CD4-positive, alpha-beta T cell treated with Interleukin-15 for 4 hours (primary cell): ENCODE results near the gene NR6A1.

Experiments used
- DNase-seq: peaks from one replicate; pipeline ENCODE4 v3.0.0-alpha.2; 2020; ENCODE audit warnings: low spot score

Gene NR6A1

GRCh38 chr9:124795881-124796431 is 24.8 kb upstream of the NR6A1 start:
- no peak for DNase-seq

- DNase-seq = no peak
Measured at GRCh38 chr9:124794902-124795491, 23.9 kb upstream of the NR6A1 start.

GRCh38 chr9:124793015-124793541 is 22.0 kb upstream of the NR6A1 start:
- DNase-seq = no peak

GRCh38 chr9:124792257-124793014 is 21.3 kb upstream of the NR6A1 start:
- no peak for DNase-seq

GRCh38 chr9:124790801-124791505 is 19.8 kb upstream of the NR6A1 start:
- DNase-seq = no peak

DNA sequence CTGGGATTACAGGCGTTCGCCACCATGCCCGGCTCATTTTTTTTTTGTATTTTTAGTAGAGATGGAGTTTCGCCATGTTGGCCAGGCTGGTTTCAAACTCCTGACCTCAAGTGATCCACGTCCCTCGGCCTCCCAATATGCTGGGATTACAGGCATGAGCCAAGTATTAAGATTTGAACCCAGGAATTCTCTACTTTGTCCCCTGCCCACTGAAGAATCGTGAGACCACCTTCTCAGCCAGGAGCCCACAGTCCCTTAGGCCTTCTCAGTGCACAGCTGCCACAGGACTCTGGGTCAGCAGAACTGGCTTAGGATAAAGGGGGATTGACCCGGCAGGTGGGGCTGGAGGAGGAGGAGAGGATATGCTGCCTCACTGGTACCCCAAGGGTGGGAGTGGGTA is 19.2 kb upstream of the NR6A1 start:
- no peak for DNase-seq

DNA sequence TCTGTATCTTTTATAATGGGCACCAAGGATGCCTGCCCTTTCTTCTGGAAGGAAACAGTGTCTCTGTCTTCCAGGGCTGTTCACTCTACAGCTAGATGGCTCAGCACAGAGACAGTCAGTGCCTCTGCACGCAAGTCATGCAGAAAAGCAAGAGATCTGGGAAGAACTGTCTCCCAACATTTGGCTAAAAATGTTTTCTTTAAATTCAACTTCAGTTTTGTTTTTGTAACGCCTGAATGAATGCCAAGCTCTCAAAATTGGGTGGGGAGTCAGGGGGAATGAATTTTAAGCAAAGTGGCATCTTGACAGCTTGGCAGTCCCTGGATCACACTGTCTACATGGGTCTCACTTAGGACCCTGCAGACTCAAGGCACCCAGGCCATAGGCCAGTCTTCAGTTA is 18.4 kb upstream of the NR6A1 start:
- no peak for DNase-seq

DNA sequence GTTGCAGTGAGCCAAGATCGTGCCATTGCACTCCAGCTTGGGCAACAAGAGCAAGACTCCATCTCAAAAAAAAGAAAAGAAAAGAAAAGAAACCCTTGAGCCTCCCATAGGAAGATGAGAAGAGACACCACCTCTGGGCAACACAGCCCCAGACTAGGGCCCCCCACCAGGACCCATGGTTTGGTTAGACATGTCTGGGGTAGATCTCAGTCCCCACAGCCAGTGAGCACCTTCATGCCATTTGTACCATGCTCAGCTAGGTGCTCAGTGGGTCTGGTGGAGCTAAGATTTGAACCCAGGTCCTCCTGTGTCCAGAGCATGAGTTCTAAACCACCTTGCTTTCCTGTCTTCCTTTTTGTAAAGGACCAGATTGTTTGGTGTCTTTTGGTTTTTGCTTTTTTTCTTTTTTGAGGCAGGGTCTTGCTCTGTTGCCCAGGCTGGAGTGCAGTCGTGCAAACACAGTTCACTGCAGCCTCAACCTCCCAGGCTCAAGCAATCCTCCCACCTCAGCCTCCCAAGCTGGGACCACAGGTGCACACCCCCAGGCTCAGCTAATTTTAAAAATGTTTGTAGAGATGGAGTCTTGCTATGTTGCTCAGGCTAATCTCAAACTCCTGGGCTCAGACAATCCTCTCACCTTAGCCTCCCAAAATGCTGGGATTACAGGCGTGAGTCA is 17.6 kb upstream of the NR6A1 start:
- no peak for DNase-seq

DNA sequence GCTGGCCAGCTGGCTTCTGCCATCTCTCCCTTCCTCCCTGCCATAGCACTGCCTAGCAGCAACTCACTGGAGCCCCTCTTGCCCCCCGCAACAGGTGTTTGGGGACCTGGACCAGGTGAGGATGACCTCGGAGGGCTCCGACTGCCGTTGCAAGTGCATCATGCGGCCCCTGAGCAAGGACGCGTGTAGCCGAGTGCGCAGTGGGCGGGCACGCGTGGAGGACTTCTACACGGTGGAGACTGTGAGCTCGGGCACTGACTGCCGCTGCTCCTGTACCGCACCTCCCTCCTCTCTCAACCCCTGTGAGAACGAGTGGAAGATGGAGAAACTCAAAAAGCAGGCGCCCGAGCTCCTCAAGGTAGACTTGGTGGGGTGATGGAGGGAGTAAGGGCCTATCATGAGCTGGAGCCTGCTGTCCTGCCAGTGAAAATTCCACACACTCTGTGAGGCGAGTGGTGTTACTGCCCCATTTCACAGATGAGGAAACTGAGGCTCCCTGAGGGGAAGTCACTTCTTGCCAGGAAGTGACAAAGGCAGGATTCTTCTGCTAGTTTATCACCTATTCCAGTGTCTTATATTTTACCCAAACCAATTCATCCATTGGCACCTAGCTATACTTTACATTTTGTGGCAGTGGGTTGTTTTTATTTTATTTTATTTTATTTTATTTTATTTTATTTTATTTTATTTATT is 15.9 kb upstream of the NR6A1 start:
- no peak for DNase-seq

- DNase-seq = no peak
Measured at GRCh38 chr9:124784509-124784908, 13.4 kb upstream of the NR6A1 start.

DNA sequence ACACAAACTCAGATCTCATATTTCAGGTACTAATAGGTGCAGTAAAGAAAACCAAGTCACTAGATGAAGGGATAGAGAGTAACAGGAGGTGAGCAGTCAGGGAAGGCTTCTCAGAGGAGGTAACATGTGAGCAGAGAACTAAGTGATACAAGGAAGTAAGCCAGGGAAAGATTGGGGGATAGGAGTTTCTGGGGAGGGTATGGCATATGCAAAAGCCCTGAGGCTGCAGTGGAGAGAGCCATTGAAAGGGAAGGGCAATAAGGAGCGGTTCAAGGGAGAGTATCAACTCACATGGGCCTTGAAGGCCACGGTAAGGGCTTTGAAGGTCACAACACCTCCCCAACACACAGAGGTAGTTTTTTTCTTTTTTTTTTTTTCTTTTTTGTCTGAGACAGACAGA is 12.7 kb upstream of the NR6A1 start:
- DNase-seq = no peak

- no peak for DNase-seq
Measured at GRCh38 chr9:124782661-124783574, 11.8 kb upstream of the NR6A1 start.

DNA sequence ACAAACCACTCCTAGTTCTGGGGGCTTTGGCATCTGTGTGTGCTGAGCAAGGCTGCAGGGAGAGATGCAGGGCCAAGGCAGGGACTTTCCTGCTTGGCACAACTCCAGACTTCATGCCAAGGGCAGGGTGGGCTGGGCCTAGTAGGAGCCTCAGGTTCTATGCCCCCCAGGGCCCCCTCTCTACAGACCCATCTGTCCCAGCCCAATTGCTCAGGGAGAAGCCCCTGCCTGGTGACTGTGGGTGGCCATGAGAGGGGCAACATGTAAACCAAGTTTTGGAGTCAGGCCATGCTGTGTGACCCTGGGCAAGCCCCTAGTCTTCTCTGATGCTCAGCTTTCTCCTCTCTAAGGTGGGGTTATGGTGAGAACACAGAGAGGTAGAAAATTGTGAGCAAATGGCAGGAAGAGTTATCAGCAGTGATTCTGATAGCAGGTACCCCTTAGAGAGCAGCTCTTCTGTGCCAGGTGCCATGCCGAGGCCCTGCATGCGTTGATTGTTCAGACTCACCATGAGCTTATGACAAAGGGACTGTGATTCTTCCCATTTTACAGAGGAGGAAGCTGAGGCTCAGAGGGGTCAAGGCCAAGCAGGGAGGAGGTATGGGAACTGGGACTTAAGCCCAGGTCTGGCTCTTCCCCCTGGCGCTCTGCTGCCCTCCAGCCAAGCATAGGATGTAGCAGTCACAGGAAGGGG is 11.0 kb upstream of the NR6A1 start:
- DNase-seq = no peak

DNA sequence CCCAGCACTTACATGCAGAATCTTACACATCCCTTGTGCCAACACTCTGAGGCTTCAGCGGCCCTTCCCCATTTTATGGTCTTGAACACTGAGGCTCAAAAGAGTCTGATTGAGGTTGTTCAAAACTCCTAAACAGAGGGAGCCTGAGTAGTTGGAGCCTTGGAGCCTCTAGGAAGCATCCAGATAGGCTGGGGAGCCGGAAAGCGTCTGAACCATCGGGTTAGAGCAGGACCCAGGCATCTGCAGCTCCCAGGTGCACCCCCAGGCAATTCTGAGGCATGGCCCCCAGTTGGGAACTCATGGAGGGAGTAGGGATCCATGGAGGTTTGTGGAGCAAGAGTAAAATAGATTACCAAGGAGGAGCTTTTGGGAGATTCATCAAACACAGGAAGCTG is 9.6 kb upstream of the NR6A1 start:
- DNase-seq = no peak

DNA sequence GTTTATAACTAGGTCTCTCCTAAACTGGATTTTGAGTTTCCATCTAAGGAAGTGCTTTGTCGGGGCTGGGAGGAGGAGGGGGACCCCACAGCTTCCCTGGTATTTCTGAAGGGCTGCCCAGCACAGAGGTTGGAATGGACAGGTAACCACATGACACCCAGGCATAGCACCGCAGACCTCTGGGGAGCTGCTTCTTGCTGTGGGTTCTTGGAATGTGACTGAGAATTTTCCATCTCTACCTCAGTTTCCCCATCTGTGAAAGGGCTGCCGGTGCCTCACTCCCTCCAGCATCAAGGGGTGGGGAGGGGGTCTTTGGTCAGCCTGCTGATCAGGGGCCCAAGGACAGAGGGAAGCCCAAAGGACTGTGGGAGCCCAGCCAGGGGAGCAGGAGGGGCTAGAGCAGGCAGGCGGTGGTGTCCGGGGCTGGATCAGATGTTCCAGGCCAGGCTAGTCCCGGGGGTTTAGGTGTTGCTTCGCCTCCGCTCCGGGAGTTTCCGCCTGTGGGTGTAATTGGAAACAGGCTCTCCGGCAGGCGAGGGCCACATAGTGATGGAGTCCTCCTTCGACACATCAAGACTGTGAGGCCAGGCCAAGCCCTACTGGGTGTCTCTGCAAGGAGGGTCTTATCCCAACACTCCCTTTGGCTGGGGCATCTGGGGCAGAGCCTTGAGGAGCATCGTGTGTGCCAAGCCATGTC is 9.1 kb upstream of the NR6A1 start:
- no peak for DNase-seq

GRCh38 chr9:124779368-124780059 is 8.4 kb upstream of the NR6A1 start:
- no peak for DNase-seq

- no peak for DNase-seq
Measured at GRCh38 chr9:124778575-124779367, 7.7 kb upstream of the NR6A1 start.
